Measurements from ENCODE around the gene PPFIBP1.

DNA sequence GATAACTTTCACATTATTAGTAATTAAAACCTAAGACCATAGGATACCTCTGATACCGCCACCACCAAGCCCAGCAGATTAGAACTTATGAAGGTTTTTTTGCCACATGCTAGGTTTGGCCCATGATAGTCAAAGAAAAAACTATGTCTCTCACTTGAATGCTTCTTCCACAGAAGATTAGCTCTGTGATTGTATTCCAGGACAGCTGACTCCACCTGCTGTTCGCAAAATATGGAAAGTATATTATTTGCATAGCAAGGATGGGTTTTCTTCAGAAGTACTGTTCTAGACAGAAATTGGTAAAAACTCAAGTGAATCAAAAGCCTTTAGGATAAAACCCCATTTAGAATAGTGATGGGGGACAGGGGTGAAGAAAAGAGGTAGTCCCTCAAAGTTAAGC lies 42.2 kb downstream of the PPFIBP1 start:
- TF ChIP-seq, protein P1, sequence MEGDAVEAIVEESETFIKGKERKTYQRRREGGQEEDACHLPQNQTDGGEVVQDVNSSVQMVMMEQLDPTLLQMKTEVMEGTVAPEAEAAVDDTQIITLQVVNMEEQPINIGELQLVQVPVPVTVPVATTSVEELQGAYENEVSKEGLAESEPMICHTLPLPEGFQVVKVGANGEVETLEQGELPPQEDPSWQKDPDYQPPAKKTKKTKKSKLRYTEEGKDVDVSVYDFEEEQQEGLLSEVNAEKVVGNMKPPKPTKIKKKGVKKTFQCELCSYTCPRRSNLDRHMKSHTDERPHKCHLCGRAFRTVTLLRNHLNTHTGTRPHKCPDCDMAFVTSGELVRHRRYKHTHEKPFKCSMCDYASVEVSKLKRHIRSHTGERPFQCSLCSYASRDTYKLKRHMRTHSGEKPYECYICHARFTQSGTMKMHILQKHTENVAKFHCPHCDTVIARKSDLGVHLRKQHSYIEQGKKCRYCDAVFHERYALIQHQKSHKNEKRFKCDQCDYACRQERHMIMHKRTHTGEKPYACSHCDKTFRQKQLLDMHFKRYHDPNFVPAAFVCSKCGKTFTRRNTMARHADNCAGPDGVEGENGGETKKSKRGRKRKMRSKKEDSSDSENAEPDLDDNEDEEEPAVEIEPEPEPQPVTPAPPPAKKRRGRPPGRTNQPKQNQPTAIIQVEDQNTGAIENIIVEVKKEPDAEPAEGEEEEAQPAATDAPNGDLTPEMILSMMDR (optimal IDR thresholded peaks at IDR 0.05 in 1 of 3, IDR thresholded peaks at IDR 0.05 in 1 of 3, conservative IDR thresholded peaks at IDR 0.05 in 1 of 3; ENCODE audit: extremely low read depth in 1 of 3, insufficient read depth in 2 of 3, low read length in 3 of 3): no peak
- TF ChIP-seq EZH2 (IDR thresholded peaks at IDR 0.05; ENCODE audit: low read length): no peak
